Lower lobe of right lung (tissue), 2 donors: ENCODE measurements around the gene NKX2-8. TPM values are rescaled to one million over a fixed set of nuclear protein-coding genes. Genes with fewer than 3 reads are reported as not detected.
A peak's percentile ranks its signal among the peaks of the same experiment; 100 is the strongest.

ENCODE experiments used
- ATAC-seq, 2 donors: fragments of 200-7000 bp; cut with Tn5 transposase; one replicate each; pipeline ENCODE4 v1.9.1; 2020 to 2022; ENCODE audit warnings: mild to moderate bottlenecking in 2 of 2, moderate library complexity in 2 of 2
- DNase-seq: peaks from one replicate; pipeline ENCODE4 v3.0.0-alpha.2; 2020
- H3K27ac ChIP-seq: fragments of 200-600 bp; one replicate; pipeline ENCODE4 v1.8.0; 2022
- H3K27me3 ChIP-seq: fragments of 200-600 bp; one replicate; pipeline ENCODE4 v1.8.0; 2022; ENCODE audit warnings: low read depth
- H3K36me3 ChIP-seq: fragments of 200-600 bp; one replicate; pipeline ENCODE4 v1.8.0; 2022; ENCODE audit warnings: mild to moderate bottlenecking
- H3K4me1 ChIP-seq: fragments of 200-600 bp; one replicate; pipeline ENCODE4 v1.8.0; 2022
- H3K4me3 ChIP-seq: fragments of 200-600 bp; one replicate; pipeline ENCODE4 v1.8.0; 2022; ENCODE audit warnings: mild to moderate bottlenecking
- H3K9me3 ChIP-seq: fragments of 200-600 bp; one replicate; pipeline ENCODE4 v1.8.0; 2022
- intact Hi-C: fragments of 100-400 bp; cut with DNase I; formaldehyde crosslinking; loops from one replicate; pipeline ENCODE4 v1.11.0; 2022
- total RNA-seq: library from RNA; stranded (reverse); fragmentation: NEBNext Ultra II Directional; extraction: Animal tissue kit (Norgen Biotek cat#: 25700); gene quantifications from one replicate; pipeline ENCODE4 v1.2.1, GENCODE V29; 2021
- TF ChIP-seq, protein P1 (sequence below): fragments of 200-600 bp; IDR thresholded peaks from one replicate; pipeline ENCODE4 v1.8.0; 2022; ENCODE audit warnings: antibody characterized with exemption, mild to moderate bottlenecking
- donor health status: DM: no; HTN: yes; CAD: no; lungs with severe emphysema.

Gene NKX2-8
- total RNA-seq, 1 donor from 2014 or later, result 1.2 TPM

DNA sequence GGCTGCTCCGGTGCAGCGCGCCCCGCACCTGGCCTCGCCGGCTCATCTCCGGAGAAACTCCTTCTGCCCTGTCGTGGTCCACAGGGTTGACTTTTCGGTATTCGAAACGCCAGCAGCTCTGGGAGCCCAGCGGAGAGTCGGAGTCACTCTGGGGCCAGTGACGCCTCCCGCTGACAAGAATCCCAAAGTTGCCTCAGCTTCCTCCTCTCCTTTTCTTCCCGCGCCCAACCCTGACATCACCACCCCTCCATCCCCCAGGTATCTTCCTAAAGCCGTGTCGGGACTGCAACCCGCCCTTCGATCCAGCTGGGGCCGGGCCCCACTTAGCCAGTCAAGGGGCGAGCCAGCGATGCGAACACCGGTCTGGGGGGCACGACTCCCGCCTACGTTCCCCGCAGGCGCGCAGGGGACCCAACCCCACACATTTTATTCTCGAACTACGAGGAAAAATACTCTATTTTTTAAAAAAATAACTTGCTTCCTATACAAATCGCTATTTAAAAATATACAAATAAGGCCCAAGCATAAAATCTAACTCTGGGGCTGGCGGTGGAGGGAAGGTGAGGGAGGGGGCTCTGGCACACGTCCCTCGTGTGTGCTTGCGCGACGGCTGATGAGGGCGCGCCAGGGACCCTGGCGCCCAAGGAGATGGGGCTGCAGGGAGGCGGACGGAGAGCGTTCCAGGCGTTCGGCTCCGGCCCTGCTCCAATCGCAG, 2.1 kb downstream of the NKX2-8 start:
- DNase-seq (no peak), ATAC-seq (no peak)
- H3K27me3 ChIP-seq, result peaks cover 65% of the 10 kb centered on the region
- H3K36me3 ChIP-seq, result no peaks in the 10 kb centered on the region
- intact Hi-C loops, result no loop called here
- TF ChIP-seq, protein P1, sequence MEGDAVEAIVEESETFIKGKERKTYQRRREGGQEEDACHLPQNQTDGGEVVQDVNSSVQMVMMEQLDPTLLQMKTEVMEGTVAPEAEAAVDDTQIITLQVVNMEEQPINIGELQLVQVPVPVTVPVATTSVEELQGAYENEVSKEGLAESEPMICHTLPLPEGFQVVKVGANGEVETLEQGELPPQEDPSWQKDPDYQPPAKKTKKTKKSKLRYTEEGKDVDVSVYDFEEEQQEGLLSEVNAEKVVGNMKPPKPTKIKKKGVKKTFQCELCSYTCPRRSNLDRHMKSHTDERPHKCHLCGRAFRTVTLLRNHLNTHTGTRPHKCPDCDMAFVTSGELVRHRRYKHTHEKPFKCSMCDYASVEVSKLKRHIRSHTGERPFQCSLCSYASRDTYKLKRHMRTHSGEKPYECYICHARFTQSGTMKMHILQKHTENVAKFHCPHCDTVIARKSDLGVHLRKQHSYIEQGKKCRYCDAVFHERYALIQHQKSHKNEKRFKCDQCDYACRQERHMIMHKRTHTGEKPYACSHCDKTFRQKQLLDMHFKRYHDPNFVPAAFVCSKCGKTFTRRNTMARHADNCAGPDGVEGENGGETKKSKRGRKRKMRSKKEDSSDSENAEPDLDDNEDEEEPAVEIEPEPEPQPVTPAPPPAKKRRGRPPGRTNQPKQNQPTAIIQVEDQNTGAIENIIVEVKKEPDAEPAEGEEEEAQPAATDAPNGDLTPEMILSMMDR, result no peak
- peaks cover 25% of the 10 kb centered on the region for H3K4me1 ChIP-seq
- no peak overlapping the region for H3K27ac ChIP-seq
- no peaks in the 10 kb centered on the region for H3K9me3 ChIP-seq
- H3K4me3 ChIP-seq, result peak overlapping the region; percentile 56

DNA sequence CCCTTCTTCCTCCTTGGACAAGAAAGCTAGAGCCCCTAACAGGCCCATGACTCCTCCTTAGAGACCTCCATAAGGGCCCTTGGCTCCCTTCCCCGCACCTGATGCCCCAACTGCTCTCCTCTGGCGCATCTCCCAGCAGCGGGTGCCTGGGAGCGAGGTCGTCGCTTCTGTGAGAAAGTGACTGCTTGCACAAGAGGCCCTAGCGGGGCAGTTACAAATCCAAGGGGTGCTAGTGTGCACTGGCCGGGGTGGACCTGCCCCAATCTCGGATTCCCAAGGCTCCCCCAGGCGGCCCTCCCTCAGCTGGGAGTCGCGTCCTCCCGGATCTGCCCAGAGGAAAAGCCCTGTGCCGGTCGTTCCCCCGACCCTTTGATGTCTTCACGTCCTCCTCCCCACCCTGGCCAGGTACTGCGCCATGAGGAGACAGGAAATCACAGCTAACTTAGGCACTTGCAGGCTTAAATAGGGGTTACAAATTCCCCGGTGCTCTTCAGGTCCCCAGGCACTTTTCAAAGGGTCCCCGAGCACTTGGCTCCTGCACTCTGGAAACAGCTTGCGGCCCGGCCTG, 2.8 kb downstream of the NKX2-8 start:
- ATAC-seq, result no peak
- no peak overlapping the region for H3K27ac ChIP-seq
- DNase-seq, result no peak
- peaks cover 23% of the 10 kb centered on the region for H3K4me1 ChIP-seq
- H3K36me3 ChIP-seq, result no peaks in the 10 kb centered on the region
- H3K27me3 ChIP-seq, result peaks cover 63% of the 10 kb centered on the region
- TF ChIP-seq, protein P1, result no peak
- H3K9me3 ChIP-seq, result no peaks in the 10 kb centered on the region
- intact Hi-C loops, result no loop called here
- H3K4me3 ChIP-seq, result no peak overlapping the region

- Histone ChIP-seq H3K36me3 (no peaks in the 10 kb centered on the region), H3K9me3 (no peaks in the 10 kb centered on the region), H3K4me1 (peaks cover 23% of the 10 kb centered on the region), H3K4me3 (no peak overlapping the region), H3K27ac (no peak overlapping the region), H3K27me3 (peaks cover 59% of the 10 kb centered on the region)
- no peak for DNase-seq
- TF ChIP-seq, protein P1, result no peak
- ATAC-seq, result no peak
- intact Hi-C loops, result no loop called here
These were observed 3.3 kb downstream of the NKX2-8 start for GRCh38 chr14:36579001-36579555.

DNA sequence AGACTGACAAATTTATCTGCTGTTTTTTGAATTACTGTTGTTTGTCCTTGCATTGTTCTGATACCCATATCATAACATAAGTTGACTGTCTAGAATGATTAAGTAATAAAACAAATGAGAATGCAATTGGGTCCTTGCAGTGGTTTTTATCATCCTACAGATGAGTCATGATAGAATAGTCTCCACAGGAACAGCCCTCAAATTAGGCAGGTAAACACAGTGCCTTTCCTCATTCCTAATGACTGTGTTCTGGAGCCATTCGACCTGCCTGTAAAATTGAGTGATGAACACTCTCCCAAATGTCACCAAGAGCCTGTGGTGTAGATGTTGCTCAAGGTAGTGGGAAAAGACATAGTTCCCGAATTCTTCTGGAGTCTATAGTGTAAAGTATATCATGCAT, 12.3 kb downstream of the NKX2-8 start:
- DNase-seq (no peak), ATAC-seq (no peak)
- intact Hi-C loops, result no loop called here
- H3K4me1 ChIP-seq, result no peaks in the 10 kb centered on the region
- no peak overlapping the region for H3K27ac ChIP-seq
- TF ChIP-seq, protein P1, result no peak
- no peaks in the 10 kb centered on the region for H3K27me3 ChIP-seq
- H3K4me3 ChIP-seq, result no peak overlapping the region
- H3K9me3 ChIP-seq, result no peaks in the 10 kb centered on the region
- no peaks in the 10 kb centered on the region for H3K36me3 ChIP-seq

DNA sequence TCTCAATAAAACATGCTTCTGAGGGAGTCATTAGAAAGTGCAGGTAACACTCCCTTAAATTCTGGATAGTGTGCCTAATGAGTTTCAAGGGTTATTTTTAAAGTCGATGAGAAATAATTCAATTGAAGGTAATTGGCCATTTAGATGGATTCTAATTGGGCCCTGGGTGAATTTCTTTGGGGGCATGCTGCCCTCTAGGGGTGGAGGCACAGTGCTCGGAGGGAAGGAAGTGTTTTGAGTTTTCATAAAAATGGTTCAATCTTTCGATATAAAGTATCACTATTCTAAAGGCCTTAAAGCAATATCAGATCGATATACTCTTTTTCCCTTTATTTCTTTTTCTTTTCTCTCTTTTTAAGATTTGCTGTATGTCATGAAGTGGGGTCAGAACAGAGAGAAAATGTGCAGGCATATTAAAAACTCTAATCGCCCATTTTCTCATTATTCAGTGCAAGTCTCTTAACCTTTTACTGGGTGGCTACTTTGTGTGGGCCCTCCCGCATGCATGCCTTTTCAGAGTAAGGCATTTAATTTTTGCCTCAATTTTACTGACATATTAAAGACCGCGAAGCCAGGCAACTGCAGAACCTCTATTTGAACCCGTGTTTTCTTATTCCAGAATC, 25.5 kb downstream of the NKX2-8 start:
- Histone ChIP-seq H3K9me3 (no peaks in the 10 kb centered on the region), H3K36me3 (no peaks in the 10 kb centered on the region), H3K27ac (no peak overlapping the region), H3K4me3 (no peak overlapping the region), H3K27me3 (no peaks in the 10 kb centered on the region), H3K4me1 (no peaks in the 10 kb centered on the region)
- intact Hi-C loops, result no loop called here
- peak in 1 of 2 donors; percentile 60 for ATAC-seq
- TF ChIP-seq, protein P1, result peak; percentile 72
- DNase-seq, result no peak
